GM21786 (cell line): ENCODE measurements around the gene BMX.

ENCODE experiments used
- ATAC-seq: cut with Tn5 transposase; IDR thresholded peaks from one replicate; pipeline ENCODE4 v1.9.1; 2021; ENCODE audit not compliant: unreplicated experiment

Gene BMX

DNA sequence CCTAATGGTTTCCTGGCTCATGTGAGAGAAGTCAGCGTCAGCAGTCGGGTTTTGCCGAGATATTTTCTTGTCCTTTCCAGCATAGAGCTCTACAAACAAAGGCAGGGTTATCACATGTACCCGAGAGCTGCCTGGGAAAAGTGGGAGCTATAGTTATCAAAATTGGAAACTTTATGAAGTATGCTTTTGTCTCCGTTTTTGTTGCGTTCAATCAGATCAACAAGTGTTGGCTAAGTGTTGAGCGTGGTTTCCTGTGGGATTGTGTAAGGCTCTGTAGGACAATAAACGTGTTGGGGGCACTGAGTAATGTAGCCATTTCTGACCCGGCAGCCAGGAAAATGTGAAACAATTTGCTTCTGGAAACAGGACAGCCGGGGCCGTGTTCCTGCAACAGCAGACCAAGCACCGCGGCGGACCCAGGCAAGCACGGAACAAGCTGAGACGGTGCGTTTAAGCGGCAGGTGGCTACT lies at the start of gene BMX:
BMX (plus strand) TSS at position 311 of the 470 bp plus-strand sequence. CDS start 7,547 bp downstream, outside the sequence.
- ATAC-seq, result no peak

DNA sequence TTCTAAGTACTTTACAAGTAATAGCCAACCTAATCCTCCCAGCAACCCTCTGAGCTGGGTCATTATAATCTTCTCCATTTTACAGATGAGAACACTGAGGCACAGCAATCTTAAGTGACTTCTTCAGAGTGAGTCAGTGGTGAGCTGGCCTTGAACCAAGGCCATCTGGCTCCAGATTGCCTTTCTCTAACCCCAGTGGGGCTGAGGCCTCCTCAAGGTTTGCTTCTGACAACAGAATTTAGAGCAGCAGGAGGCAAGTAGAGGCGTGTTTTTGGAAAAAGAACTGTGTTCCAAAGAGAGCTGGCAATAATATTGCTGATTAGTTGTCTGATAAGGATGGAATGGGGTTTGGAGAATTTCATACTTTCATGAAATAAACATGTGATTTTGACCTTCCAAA lies 48.7 kb upstream of the BMX start:
- no peak for ATAC-seq

DNA sequence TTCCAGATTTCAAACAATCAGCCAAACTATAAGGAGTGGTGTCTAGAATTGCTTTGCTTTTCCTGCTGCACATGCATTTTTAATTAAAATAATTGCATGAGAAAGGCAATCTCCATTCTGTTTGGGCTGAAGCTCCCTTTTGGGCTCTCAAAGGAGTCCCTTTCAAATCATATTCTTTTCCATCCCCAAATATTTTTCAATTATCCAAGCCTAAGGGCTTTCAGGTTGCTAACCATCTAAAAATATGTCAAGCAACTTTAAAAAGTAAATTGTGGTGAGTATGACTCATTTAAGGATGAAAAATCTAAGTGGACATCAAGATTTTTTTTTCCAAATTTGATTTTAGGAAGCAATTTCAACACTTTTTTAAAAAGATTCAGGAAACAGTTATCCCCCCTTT lies 35.9 kb upstream of the BMX start:
- no peak for ATAC-seq

DNA sequence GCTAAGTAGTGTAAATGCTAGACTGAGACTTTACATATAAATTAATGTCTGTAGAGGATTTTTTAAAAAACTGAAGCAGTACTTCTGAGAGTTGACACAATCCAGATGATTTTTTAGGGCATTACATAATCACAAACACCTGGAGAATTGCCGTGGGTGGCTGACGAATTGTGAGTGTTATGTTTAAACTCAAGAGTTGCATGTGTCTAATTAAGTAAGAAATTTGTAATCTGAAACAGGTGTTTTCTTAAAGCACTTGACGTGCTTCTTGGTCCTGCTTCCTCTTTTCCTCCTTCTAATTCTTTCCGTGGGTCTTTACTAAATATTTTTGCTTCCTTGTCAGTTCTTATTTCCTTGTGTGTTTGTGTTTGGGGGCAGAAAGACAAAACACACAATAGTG lies 35.3 kb upstream of the BMX start:
- peak; percentile 60 for ATAC-seq

DNA sequence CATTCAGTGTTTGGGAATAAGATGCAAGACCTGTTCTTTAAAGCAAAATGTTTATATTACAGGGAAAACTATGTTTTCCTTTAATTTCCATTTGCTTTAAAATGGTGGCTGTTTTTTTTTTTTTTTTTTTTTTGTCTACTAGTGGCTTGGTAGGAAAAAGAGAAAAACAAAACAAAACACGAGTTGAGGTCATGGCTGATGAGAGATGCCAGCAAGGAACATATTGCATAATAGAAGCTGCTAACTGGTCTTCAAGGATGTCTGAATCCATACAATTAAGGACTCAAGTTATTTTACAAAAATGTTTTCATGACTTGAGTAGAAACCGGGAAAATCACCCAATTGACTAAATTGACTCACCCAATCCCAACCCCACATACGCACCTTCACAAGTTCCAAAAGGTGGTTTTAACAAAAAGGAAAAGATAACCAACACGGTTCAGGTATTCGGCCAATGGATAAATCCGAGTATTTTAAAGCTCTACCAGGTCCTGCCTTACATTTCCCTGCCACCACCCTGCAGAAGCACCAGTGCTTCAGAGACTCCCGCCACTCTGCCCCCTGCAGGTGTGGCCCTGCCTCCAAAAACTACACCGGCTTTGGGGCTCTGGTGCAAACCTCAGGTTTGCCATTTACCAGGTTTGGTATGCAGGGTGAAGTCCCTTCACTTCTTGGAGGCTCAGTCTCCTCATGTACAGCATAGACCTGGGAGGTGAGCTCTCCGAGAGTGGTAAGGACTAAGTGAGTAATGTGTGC lies 34.5 kb upstream of the BMX start:
- ATAC-seq, result no peak

DNA sequence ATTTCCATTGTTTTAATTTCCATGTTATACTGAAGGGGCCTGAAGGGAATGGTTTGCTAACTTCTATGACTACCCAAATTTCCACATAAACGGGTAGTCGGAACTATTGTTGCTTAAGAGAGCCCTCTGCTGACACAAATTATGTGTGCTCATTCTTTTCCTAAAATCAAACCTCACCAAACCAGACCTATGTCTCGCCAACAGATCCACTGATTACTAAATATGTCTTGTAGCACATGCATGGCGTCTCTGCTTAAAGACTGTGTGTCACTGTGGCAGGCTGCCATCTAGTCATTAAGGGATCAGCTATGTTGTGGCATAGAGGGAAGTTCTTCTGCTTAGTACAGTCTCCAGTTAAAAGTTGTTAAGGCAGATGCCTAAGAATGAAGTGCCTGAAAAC lies 32.6 kb upstream of the BMX start:
- ATAC-seq, result no peak

DNA sequence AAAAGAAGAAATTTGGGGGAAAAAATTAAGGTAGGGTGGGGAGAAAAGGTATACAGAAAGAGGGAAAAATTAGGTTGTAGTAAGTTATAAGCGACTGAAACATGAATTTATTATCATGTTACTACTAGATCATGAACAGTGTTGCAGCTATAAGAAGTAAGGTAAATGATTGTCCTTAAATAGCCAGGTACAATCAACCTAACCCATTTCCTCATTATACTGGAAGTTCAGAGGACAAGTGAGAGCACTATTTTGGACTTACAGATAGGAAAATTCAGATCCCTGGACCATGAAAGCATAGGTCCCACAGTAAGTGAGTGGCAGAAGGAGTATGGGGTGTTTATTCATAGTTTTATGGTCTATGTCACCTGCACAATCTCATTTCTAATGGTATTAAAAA lies 31.0 kb upstream of the BMX start:
- ATAC-seq, result no peak

DNA sequence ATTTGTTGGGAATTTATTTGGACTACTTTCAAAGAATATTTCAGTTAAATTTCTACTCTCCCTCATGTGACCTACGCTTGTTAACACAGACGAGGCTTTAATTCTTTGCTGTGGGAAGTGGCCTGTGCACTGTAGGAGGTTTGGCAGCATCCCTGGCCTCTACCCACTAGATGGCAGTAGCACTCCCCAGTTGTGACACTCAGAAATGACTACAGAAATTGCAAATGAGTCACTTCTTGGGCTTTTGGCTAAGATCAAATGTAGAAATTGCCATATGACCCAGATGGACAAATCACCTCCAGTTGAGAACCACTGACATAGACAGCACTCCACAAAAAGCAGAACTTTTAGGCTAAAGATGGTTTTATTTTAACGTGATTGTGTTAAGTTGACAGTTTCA lies 29.6 kb upstream of the BMX start:
- peak; percentile 68 for ATAC-seq

DNA sequence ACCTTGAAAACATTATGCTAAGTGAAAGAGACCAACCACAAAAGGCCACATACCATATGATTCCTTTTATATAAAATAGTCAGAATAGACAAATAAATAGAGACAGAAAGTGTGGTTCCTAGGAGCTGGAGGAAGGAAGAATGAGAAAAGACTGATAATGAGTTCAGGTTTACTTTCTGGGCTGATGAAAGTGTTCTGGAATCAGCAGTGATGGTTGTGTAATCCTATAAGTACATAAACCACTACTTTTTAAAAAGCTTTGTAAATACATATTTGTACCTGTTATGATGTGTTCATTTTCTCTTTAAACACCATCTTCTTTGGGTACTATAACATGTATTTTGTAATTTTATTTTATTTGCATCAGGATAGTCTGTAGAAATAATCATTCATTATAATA lies 28.1 kb upstream of the BMX start:
- no peak for ATAC-seq

DNA sequence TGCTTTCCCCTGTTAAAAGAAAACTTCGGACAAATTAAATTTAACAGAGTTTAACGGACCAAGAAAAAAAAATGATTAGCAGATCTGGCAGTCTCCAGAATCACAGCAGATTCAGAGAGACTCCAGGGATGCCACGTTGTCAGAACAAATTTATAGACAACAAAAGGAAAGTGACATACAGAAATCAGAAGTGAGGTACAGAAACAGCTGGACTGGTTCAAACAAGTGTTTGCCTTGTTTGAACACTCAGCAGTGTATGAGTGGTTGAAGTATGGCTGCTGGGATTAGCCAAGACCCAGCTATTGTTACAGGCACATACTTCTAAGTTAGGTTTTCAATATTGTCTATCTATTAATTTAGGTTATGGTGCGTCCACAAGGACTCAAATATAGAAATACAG lies 26.6 kb upstream of the BMX start:
- no peak for ATAC-seq

DNA sequence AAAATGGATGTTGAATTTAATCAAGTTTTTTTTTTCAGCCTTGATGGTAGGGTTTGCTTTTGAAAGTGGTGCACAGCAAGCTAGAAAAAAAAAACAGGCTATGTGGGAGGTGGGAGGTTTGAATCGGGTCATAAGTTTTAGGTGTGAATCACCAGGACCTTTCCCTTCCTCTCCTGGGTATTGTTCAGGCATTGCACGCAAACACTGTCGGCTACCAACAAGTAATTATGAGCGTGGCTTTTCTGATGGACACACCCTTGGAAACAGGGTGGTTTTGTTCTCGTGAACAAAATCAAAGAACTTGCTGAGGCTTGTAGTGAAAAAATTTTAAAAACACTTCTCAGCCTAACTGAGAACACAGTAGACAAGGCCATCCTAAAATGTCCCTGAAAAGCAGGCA lies 25.6 kb upstream of the BMX start:
- ATAC-seq, result no peak

DNA sequence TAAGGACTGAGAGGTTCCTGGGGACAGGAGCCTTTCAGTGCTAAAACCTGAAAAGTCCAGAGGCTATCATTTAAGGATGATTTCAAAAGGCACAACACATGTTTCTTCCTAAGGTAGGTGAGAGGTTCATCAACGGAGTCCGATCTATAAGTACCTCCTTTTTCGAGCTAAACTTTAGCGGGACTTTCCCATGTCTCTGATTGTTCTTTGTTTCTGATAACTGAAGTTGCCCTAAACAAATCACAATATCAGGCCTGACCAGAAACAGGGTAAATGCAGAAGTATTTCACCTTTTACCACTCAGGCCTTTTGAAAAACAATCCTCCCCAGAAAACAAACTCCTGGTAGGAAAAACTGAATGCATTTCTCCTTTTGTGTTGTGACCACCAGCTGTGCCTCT lies 25.1 kb upstream of the BMX start:
- no peak for ATAC-seq

DNA sequence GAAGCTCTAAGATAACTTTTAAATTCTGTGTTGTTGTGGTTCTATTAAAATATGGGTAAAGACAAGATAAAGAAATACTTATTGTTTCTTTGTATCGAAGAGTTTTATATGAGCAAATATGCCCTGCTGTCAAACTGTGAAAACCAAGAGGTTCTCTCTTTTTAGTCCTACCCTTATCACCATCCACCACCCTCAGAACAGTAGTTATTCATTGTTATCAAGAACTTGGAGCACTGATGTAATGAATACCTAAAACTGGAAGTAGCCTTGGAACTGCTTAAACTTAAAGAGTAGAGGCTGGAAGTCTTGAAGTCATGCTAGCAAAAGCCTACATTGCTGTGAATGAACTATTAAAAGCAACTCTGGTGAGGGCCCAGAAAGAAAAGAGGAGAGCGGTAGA lies 16.7 kb upstream of the BMX start:
- no peak for ATAC-seq

DNA sequence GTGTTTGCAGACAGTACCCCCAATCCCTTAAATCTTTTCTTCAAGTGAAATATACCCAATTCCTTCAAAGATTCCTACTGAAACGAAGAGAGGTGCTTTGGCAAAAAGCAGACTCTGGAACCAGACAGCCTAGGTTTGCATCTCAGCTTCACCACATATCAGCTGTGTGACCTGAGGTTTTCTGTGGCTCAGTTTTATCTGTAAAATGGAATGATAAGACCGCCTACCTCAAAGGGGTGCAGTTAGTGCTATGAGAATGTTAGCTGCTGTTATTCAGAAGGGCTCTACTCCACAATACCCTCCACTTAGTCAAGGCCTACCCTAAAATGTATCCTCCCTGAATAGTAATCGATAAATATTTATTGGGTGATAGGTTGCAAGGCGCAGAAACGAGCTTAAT lies 8.1 kb upstream of the BMX start:
- no peak for ATAC-seq

DNA sequence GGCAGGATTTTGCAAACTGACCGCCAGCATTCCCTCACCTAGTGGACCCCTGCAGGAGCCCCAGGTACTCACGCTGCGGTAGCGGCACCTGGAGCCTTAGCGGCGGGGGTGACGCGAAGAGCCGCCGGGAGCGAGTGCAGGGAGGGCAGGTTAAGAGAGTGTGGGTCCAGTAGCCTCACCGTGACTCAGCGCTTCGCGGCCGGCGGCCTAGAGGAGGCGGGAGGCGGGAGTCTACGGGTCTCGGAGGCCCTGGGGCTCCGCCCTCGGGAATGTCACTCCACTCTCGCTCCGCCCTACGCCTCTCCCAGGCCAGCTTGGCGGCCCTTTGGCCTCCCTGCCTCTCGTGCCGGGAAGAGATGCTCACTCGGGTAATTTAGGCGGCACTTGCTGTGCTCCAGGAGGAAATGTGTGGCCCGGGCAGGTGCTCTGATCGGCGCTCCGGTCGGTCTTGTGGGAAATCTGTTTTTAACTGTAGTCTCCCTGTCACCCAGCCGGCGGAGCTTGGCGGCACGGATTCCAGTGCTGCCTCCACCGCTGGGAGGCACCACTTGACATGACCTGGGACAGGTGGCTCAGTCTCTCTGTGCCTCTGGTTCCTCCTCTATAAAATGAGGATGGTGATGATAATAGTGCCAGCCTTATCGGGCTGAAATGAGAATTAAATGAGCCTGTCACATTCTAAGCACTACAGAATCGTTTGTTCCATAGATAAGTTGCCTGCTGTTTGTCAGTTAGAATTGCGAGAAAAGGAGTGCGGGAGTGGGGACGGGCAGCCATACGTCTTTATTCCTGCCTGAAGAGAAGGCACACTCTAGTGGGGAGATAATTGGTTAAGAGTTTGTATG lies 7.3 kb upstream of the BMX start, which contains the start of gene PIR:
PIR (minus strand) TSS at position 216 of the 845 bp plus-strand sequence. CDS start 2,076 bp downstream, outside the sequence.
- peak; percentile 96 for ATAC-seq

DNA sequence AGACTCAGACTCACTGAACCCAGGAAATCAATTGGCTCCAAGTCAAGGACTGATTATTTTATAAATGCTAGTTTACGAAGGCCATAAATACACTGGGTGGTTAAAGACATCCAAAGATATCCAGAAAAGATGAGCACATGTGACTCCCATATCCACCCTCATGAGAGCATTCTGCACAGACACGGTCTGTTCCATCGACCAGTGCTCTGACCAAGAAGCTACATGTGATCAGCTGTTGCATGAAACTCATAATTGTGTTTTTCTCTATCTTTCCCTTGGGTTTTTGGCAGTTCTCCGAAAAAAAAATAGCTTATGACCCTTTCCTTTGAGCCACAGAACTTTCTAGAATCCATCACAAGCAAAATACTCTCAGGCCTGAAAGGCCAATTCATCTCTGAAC lies 4.8 kb upstream of the BMX start:
- no peak for ATAC-seq

DNA sequence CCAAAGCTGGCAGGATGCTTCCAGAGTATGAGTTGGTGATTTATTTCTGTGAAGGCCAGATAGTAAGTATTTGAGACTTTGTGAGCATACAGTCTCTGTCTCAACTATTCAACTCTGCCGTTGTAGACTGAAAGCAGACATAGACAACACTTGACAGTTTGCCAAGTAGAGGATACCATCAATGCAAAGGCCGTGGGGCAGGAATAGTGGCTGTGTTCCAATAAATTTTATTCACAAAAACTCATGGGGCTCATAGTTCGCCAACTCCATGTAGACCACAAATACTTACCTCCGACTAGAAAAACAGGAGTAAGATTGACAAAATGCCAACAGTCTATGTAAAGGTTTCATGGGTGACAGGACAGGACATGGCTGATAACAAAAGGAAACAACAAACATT lies 3.8 kb upstream of the BMX start:
- ATAC-seq, result no peak

DNA sequence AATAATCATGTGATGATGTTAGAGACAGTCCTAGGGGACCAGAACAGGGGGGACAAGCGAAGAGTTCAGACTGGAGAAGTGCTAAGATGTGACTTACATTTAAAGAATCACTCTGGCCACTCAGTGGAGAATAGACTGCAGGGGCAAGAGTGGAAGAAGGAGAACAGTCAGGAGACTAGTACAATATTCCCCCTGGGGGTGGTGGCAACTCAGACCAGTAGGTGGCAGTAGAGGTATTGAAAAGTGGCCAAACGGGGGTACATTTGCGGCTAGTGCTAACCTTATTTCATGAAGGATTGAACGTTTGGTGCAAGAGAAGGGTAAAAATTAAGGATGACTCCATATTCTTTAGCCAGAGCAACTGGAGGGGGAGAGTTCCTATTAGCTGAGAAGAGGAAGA lies 2.7 kb upstream of the BMX start:
- ATAC-seq, result no peak

DNA sequence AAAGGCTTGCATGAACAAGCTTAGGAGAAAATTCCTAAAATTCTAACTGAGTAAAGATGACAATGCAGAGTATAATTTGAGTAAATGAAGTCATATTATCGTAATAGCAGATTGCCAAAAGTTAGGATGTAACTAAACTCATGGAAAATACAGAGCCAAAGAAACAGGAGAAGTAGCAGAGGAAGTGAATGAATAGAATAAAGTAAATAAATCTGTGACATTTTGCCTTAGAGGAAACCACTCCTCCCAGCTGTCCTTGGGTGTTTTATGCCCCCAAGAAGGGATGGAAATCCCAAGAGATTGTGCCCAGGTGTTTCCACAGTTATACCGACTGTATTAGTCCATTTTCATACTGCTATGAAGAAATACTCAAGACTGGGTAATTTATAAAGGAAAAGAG lies 1.9 kb upstream of the BMX start:
- ATAC-seq, result no peak

DNA sequence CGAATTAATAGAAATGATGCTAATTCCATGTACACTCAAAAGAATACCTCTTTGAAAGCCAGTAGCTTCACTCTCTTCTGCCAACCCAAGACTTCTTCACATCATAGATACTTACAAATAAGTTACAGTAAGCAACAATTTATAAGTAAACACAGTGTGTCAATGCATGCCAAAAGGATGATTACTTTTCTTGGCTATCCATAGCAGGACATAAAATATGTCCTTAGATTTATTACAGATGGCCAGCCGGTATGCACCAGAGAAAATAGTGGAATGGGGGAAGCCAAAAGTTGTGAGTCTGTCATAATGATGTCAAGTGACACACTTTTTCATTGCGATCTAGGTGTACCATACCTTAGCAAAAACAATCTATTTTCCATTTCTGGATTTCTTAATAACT lies 631 bp upstream of the BMX start:
- no peak for ATAC-seq

DNA sequence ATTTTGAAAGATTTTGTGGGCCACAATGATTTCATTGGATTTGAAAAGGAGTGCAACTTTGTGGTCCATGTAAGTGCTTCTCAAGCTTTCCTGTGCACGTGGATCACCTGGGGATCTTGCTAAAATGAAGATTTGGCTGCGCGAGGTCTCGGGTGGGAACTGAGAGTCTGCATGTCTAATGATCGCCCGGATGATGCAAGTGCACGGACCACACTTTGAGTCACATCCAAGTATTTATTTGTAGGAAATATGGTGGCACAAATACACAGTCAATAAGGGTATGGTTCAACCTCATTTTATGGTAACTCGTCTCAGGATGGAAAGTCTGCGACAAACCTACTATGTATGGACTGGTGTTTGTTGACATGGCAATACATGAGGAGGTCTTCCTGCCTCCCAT lies 899 bp downstream of the BMX start:
- no peak for ATAC-seq

DNA sequence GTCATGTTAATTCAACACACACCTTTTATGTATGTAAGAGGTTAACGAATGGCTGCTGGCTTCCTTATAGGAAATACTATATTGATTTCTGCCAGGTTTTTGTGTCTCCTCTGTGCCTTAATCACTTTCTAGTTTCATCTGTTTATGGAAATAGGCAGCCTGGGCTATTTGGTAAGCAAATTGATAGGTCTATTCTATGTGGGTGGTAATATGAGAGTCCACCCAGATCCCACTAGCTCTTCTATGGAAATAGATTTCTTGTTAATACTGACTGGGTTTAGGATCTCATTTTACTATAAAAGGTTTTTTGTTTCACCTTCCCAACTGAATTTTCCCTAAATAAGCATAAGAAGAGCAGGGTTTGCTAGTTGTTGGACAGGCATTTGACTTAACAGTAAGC lies 4.1 kb downstream of the BMX start:
- no peak for ATAC-seq
